RWPE1 (cell line): ENCODE measurements around the gene SUGT1.
"Not testable (repeated sequence)": the region's sequence is repeated elsewhere in the genome, so short reads cannot be mapped to it uniquely, and the experiment has no call there.

Source experiments
- CTCF ChIA-PET: fragments of 350-600 bp; sonication (Branson Sonifier 250); formaldehyde crosslinking; extraction: SDS; loops from one replicate; lab custom pipeline; 2021; lab: Yijun Ruan, JAX
- POLR2A ChIA-PET: fragments of 400-600 bp; formaldehyde crosslinking; extraction: SDS; loops from one replicate; lab custom pipeline; 2020; ENCODE audit warnings: antibody characterized with exemption; ENCODE audit not compliant: low non-redundant PET; lab: Yijun Ruan, JAX
- DNase-seq: peaks from one replicate; pipeline ENCODE4 v3.0.0; 2012; ENCODE audit warnings: low spot score
- H3K27ac ChIP-seq: fragments of 450-650 bp; 2 replicates; pipeline ENCODE4 v1.5.1; 2017
- TF ChIP-seq, protein P1 (sequence below): fragments of 450-650 bp; conservative IDR thresholded peaks from 2 replicates; pipeline ENCODE4 v1.5.1; 2017; ENCODE audit warnings: low read depth, mild to moderate bottlenecking

Gene SUGT1

GRCh38 chr13:52615812-52616211 lies 36.8 kb upstream of the SUGT1 start:
- CTCF ChIA-PET: interaction anchor here (0.6 kb wide), 1 partner anchor 179 kb away, joined by 4 read pairs; no protein-coding TSS in a partner anchor
- DNase-seq: peak; percentile 2
- POLR2A ChIA-PET: interaction anchor here (0.5 kb wide), 1 partner anchor 37 kb away, joined by 3 read pairs; the partner anchor contains the start of gene SUGT1
- peak overlapping the region; percentile 92 for H3K27ac ChIP-seq
- TF ChIP-seq, protein P1, sequence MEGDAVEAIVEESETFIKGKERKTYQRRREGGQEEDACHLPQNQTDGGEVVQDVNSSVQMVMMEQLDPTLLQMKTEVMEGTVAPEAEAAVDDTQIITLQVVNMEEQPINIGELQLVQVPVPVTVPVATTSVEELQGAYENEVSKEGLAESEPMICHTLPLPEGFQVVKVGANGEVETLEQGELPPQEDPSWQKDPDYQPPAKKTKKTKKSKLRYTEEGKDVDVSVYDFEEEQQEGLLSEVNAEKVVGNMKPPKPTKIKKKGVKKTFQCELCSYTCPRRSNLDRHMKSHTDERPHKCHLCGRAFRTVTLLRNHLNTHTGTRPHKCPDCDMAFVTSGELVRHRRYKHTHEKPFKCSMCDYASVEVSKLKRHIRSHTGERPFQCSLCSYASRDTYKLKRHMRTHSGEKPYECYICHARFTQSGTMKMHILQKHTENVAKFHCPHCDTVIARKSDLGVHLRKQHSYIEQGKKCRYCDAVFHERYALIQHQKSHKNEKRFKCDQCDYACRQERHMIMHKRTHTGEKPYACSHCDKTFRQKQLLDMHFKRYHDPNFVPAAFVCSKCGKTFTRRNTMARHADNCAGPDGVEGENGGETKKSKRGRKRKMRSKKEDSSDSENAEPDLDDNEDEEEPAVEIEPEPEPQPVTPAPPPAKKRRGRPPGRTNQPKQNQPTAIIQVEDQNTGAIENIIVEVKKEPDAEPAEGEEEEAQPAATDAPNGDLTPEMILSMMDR: no peak

DNA sequence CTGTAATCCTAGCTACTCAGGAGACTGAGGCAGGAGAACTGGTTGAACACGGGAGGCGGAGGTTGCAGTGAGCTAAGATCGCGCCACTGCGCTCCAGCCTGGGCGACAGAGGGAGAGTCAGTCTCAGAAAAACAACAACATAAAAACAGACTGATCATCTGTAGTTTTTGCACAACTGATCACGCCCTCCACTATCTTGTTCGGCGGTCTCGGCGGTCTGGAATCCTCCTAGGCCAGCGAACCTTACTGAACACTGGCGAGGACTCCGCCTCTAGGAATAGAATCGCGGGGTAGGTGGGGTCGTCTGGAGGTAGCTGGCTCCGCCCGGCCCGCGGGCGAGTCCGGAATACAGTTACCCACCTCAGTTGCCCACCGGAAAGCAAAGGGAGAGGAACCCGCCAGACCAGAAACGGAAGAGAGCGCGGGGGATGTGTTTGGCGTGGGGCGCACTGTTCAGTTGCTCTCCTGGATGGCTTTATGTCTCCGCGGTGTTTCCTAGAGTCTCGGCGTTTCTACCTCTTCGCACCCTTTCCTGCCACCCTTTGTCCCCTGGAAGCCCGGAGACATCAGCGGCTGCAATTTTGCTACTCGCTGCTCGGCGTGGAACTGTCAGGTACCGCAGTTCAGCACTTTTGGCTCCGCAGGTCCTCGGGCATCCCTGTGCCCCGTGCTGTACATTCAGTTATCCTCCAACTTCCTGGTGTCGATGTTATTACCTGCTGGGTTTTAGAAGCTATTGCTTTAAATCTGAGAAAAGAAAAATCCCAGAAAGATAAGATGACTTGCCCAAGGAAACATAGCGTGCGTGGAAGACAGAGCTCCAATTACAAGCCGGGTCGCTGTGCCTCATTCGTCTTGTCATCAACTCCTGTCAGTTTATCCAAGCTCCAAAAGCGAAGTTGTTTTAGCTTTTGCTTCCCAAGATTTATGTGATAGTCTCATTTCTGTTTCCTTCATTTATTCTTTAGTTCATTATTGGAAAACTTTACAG lies 35.3 kb upstream of the SUGT1 start:
- H3K27ac ChIP-seq: peak overlapping the region; percentile 92
- DNase-seq: peak; percentile 91
- POLR2A ChIA-PET: interaction anchor here (1.0 to 1.1 kb wide), 3 partner anchors 13 to 36 kb away, joined by 4 to 8 read pairs (median 8); partner anchors contain the start of gene SUGT1
- CTCF ChIA-PET: interaction anchor here (0.7 to 1.7 kb wide), 2 partner anchors 36 to 390 kb away, joined by 3 to 8 read pairs; partner anchors contain the start of gene SUGT1
- TF ChIP-seq, protein P1: no peak

GRCh38 chr13:52631083-52631690 lies 21.4 kb upstream of the SUGT1 start:
- DNase-seq, H3K27ac ChIP-seq, POLR2A ChIA-PET: not testable (repeated sequence)
- CTCF ChIA-PET: interaction anchor here (0.6 kb wide), 1 partner anchor 31 kb away, joined by 4 read pairs; no protein-coding TSS in a partner anchor

- DNase-seq: no peak
- POLR2A ChIA-PET: no interaction called here
- H3K27ac ChIP-seq: no peak overlapping the region
- CTCF ChIA-PET: no interaction called here
- TF ChIP-seq, protein P1: no peak
These were observed 13.8 kb upstream of the SUGT1 start for GRCh38 chr13:52638666-52639328.

GRCh38 chr13:52642131-52642530 lies 10.5 kb upstream of the SUGT1 start, which contains the start of gene HNRNPA1L2:
TSS of gene HNRNPA1L2 (plus strand) at chr13:52642431. CDS start at chr13:52642493, 62 bp downstream.
- TF ChIP-seq, protein P1: no peak
- no peak for DNase-seq
- no peak within 1 kb of the TSS for H3K27ac ChIP-seq
- POLR2A ChIA-PET: no interaction called here
- CTCF ChIA-PET: no interaction called here

GRCh38 chr13:52644108-52644507 lies 8.5 kb upstream of the SUGT1 start:
- ChIA-PET POLR2A (no interaction called here), CTCF (no interaction called here)
- no peak overlapping the region for H3K27ac ChIP-seq
- TF ChIP-seq, protein P1: no peak
- peak; percentile 4 for DNase-seq
